ENCODE results near the gene PARD3.

Gene PARD3

DNA sequence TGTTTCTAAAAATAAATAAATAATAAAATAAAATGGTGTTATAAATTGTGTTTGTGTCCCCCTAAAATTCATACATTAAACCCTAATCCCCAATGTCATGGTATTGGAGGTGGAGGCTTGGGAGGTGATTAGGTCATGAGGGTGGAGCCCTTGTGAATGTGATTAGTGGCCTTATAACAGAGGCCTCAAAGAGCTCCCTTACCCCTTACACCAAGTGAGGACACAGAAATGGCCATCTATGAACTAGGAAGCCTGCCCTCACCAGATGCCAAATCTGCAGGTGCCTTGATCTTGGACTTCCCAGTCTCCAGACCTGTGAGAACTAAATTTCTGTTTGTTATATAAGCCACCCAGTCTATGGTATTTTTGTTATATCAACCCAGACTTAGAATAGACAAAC lies 738.7 kb downstream of the PARD3 start:
- TF ChIP-seq, protein P1, sequence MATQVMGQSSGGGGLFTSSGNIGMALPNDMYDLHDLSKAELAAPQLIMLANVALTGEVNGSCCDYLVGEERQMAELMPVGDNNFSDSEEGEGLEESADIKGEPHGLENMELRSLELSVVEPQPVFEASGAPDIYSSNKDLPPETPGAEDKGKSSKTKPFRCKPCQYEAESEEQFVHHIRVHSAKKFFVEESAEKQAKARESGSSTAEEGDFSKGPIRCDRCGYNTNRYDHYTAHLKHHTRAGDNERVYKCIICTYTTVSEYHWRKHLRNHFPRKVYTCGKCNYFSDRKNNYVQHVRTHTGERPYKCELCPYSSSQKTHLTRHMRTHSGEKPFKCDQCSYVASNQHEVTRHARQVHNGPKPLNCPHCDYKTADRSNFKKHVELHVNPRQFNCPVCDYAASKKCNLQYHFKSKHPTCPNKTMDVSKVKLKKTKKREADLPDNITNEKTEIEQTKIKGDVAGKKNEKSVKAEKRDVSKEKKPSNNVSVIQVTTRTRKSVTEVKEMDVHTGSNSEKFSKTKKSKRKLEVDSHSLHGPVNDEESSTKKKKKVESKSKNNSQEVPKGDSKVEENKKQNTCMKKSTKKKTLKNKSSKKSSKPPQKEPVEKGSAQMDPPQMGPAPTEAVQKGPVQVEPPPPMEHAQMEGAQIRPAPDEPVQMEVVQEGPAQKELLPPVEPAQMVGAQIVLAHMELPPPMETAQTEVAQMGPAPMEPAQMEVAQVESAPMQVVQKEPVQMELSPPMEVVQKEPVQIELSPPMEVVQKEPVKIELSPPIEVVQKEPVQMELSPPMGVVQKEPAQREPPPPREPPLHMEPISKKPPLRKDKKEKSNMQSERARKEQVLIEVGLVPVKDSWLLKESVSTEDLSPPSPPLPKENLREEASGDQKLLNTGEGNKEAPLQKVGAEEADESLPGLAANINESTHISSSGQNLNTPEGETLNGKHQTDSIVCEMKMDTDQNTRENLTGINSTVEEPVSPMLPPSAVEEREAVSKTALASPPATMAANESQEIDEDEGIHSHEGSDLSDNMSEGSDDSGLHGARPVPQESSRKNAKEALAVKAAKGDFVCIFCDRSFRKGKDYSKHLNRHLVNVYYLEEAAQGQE (IDR thresholded peaks at IDR 0.05; ENCODE audit: insufficient read depth in 1 of 2, low read depth in 2 of 2, low read length in 2 of 2), result no peak
- TF ChIP-seq SIN3A (IDR thresholded peaks at IDR 0.05; ENCODE audit: borderline replicate concordance, insufficient read depth, low read length), result no peak
- no peak for TF ChIP-seq TAF1 (IDR thresholded peaks at IDR 0.05; ENCODE audit: borderline replicate concordance, insufficient read depth, low read length)
- TF ChIP-seq POLR2AphosphoS5 (IDR thresholded peaks at IDR 0.05; ENCODE audit: low read depth, low read length), result no peak

DNA sequence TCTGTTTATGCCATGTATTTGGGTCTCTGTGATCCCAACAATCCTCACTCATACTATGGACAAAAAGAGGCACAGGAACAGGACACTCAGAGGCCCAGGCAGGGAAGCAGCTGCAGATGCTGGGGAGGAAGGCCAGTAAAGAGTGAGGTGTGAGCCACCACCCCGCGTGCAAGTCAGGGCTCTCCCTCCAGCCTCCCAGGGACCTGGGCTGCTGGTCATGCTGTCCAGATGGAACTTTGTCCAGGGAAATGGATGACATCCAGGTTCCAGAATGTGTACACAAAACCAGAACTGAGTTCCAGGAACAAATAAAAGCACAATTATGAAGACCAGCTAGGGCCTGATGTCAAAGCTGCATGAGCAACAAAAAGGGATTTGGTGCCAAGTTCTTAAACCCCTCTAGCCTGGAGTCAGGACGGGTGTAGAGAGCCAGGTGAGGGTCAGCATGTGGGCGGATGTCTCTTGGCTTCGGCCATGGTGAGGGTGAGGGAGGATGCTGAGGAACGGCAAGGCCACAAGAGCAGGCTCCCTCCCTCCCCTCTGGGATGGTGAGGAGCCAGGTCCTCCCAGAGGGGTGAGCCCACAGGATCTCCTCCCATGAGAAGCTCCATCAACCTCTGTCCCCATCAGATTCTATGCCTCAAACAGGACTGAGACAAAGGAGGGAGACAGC lies 739.7 kb downstream of the PARD3 start:
- TF ChIP-seq TAF1 (IDR thresholded peaks at IDR 0.05; ENCODE audit: borderline replicate concordance, insufficient read depth, low read length) (no peak), POLR2AphosphoS5 (IDR thresholded peaks at IDR 0.05; ENCODE audit: low read depth, low read length) (no peak), SIN3A (IDR thresholded peaks at IDR 0.05; ENCODE audit: borderline replicate concordance, insufficient read depth, low read length) (no peak), FOXP2 (optimal IDR thresholded peaks at IDR 0.05; ENCODE audit: borderline replicate concordance, extremely low read depth, extremely low read length, insufficient read depth) (no peak)
- TF ChIP-seq, protein P1 (IDR thresholded peaks at IDR 0.05; ENCODE audit: insufficient read depth in 1 of 2, low read depth in 2 of 2, low read length in 2 of 2), result no peak

DNA sequence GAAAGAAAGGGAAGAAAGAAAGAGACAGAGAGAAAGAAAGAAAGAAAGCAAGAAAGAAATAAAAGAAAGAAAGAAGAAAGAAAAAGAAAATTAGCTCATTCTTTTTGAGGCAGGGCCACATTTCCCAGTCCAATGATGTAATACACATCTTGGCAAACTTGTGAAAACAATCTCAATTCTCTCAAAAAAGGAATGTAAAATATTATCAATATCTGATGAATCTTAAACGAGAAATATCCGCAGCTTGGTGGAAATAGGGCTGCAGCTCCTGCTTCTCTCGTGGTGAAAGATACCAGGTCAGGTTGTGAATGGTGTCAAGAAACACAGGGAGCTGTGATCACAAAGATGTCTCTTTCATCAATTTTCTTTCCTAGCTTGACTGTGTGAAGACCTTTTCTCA lies 741.0 kb downstream of the PARD3 start:
- no peak for TF ChIP-seq FOXP2 (optimal IDR thresholded peaks at IDR 0.05; ENCODE audit: borderline replicate concordance, extremely low read depth, extremely low read length, insufficient read depth)
- TF ChIP-seq TAF1 (IDR thresholded peaks at IDR 0.05; ENCODE audit: borderline replicate concordance, insufficient read depth, low read length), result no peak
- no peak for TF ChIP-seq POLR2AphosphoS5 (IDR thresholded peaks at IDR 0.05; ENCODE audit: low read depth, low read length)
- TF ChIP-seq SIN3A (IDR thresholded peaks at IDR 0.05; ENCODE audit: borderline replicate concordance, insufficient read depth, low read length), result no peak
- TF ChIP-seq, protein P1 (IDR thresholded peaks at IDR 0.05; ENCODE audit: insufficient read depth in 1 of 2, low read depth in 2 of 2, low read length in 2 of 2), result no peak

DNA sequence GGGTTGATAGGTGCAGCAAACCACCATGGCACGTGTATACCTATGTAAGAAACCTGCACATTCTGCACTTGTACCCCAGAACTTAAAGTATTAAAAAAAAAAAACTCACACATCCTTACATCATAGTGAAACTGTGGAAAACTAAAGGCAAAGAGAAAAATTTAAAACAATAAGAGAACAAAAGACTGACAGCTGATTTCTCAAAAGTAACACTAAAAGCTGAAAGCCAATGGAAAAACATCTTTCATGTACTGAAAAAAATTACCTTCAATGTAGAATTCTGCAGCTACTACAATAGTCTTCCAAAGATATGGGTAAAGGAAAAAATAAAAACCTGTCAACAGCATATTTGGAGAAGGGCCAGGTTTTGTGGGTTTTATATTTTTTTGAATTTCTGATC lies 751.5 kb downstream of the PARD3 start:
- TF ChIP-seq FOXP2 (optimal IDR thresholded peaks at IDR 0.05; ENCODE audit: borderline replicate concordance, extremely low read depth, extremely low read length, insufficient read depth) (no peak), SIN3A (IDR thresholded peaks at IDR 0.05; ENCODE audit: borderline replicate concordance, insufficient read depth, low read length) (no peak), TAF1 (IDR thresholded peaks at IDR 0.05; ENCODE audit: borderline replicate concordance, insufficient read depth, low read length) (no peak), POLR2AphosphoS5 (IDR thresholded peaks at IDR 0.05; ENCODE audit: low read depth, low read length) (no peak)
- TF ChIP-seq, protein P1 (IDR thresholded peaks at IDR 0.05; ENCODE audit: insufficient read depth in 1 of 2, low read depth in 2 of 2, low read length in 2 of 2), result no peak
